Common myeloid progenitor, CD34-positive (primary cell): ENCODE results near the gene PLPP1.

Experiments used
- CTCF ChIA-PET: fragments of 350-600 bp; sonication (Branson Sonifier 250); formaldehyde crosslinking; loops from one replicate; lab custom pipeline; 2021; ENCODE audit warnings: antibody characterized with exemption; lab: Charles Lee
- POLR2A ChIA-PET: fragments of 350-600 bp; sonication (Branson Sonifier 250); formaldehyde crosslinking; loops from one replicate; lab custom pipeline; 2021; ENCODE audit warnings: antibody characterized with exemption; lab: Charles Lee
- DNase-seq, 3 donors: peaks; one replicate each; pipeline versions ENCODE4 v3.0.0 to v3.0.0-alpha.2; 2013
- H3K27ac ChIP-seq, 2 experiments: 1 replicate in 1 of 2; 2 replicates in 1 of 2; pipeline ENCODE4 v1.7.0; 2013; ENCODE audit warnings: inconsistent platforms in 2 of 2, low read length in 2 of 2, mild to moderate bottlenecking in 2 of 2, low read depth in 1 of 2, moderate library complexity in 1 of 2; ENCODE audit not compliant: severe bottlenecking in 2 of 2, insufficient read depth in 1 of 2, poor library complexity in 1 of 2
- H3K27me3 ChIP-seq, 5 experiments: replicated peaks in 2 of 5; 1 replicate in 3 of 5; 2 replicates in 2 of 5; pipeline versions ENCODE4 v1.6.1 to v1.7.0; 2013; ENCODE audit warnings: low read length in 4 of 5, mild to moderate bottlenecking in 2 of 5, moderate library complexity in 2 of 5, inconsistent platforms in 1 of 5; ENCODE audit not compliant: insufficient read depth in 5 of 5, control insufficient read depth in 4 of 5
- H3K36me3 ChIP-seq, 4 experiments: 1 replicate in 2 of 4; 2 replicates in 2 of 4; pipeline versions ENCODE4 v1.6.1 to v1.7.0; 2013; ENCODE audit warnings: low read length in 3 of 4, control low read depth in 1 of 4, mild to moderate bottlenecking in 1 of 4; ENCODE audit not compliant: control insufficient read depth in 4 of 4, insufficient read depth in 4 of 4
- H3K4me1 ChIP-seq, 4 experiments: 1 replicate in 3 of 4; 2 replicates in 1 of 4; pipeline versions ENCODE4 v1.6.1 to v1.7.1; 2013; ENCODE audit warnings: low read length in 3 of 4, mild to moderate bottlenecking in 3 of 4, control low read depth in 1 of 4, inconsistent platforms in 1 of 4, moderate library complexity in 1 of 4; ENCODE audit not compliant: control insufficient read depth in 4 of 4, insufficient read depth in 4 of 4; ENCODE audit errors: control extremely low read depth in 1 of 4
- H3K4me3 ChIP-seq, 7 experiments: 1 replicate in 4 of 7; 2 replicates in 3 of 7; pipeline versions ENCODE4 v1.5.1 to v1.7.0; 2013; ENCODE audit warnings: mild to moderate bottlenecking in 7 of 7, low read length in 6 of 7, moderate library complexity in 6 of 7, inconsistent platforms in 2 of 7, low read depth in 2 of 7, control low read depth in 1 of 7; ENCODE audit not compliant: insufficient read depth in 4 of 7, control insufficient read depth in 1 of 7; ENCODE audit errors: extremely low read depth in 1 of 7
- H3K9me3 ChIP-seq, 5 experiments: 1 replicate in 4 of 5; 2 replicates in 1 of 5; pipeline versions ENCODE4 v1.6.1 to v1.7.1; 2013; ENCODE audit warnings: low read length in 4 of 5, mild to moderate bottlenecking in 2 of 5, inconsistent platforms in 1 of 5, low read depth in 1 of 5, moderate library complexity in 1 of 5; ENCODE audit not compliant: control insufficient read depth in 4 of 5, insufficient read depth in 2 of 5; ENCODE audit errors: control extremely low read depth in 1 of 5
- WGBS: methylation state at CpG from one replicate; pipeline ENCODE4 v1.1.5; 2013; ENCODE audit not compliant: insufficient coverage; 5-methylcytosine and 5-hydroxymethylcytosine counted together

The PLPP1 gene

DNA sequence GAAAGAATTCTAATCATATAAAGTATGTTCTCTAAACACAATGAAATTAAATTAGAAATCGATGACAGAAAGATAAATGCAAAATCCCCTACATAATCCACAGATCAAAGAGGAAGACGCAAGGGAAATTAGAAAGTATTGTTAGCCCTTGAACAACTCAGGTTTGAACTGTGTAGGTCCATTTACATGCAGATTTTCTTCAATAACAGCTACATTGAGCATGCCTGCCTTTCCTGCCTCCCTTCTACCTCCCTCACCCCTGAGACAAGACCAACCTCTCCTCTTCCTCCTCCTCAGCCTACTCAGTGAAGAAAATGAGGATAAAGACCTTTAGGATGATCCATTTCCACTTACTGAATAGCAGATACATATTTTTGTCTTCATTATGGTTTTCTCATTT, 75.2 kb downstream of the PLPP1 start:
- DNase-seq, result no peak
- no peak overlapping the region for H3K27ac ChIP-seq
- WGBS, result 100% methylated on average over 1 of the region's 2 CpGs
- no peaks in the 10 kb centered on the region for H3K36me3 ChIP-seq
- no peaks in the 10 kb centered on the region for H3K4me1 ChIP-seq
- no peaks in the 10 kb centered on the region for H3K27me3 ChIP-seq
- H3K4me3 ChIP-seq, result no peak overlapping the region
- ChIA-PET CTCF (no interaction called here), POLR2A (no interaction called here)
- no peaks in the 10 kb centered on the region for H3K9me3 ChIP-seq

DNA sequence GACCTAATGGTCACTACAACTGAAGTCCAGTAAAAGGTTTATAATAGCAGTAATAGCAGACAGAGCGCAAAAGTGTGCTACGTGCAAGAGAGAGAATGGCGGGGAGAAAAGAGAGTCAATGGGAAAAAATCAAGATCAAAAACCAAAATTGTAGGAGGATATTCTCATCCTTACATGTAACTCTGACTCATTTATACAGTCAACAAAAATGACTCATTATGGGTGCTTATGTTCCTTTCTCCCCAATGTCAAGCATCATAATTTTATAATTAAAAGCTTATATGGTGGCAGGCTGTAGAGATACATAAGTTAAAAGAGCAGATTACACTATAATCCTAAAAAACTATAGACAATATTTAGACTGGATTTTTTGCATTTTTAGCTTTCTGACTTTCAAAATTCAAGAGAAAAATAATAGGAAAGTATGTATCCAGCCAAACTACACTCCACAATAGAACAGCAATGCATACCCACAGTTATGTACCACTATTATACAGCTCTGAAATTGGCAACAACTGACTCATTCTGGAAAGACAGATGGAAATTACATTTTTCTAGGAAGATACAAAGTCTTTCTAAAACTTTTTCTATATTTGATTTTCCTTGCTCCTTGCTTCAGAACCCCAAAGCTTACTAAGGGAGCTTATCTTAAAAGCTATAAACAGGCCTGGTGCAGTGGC, 78.4 kb downstream of the PLPP1 start:
- ChIA-PET CTCF (interaction anchor here (0.9 kb wide), 1 partner anchor 190 kb away, joined by 3 read pairs; no protein-coding TSS in a partner anchor), POLR2A (no interaction called here)
- Histone ChIP-seq H3K27ac (no peak overlapping the region), H3K27me3 (no peaks in the 10 kb centered on the region), H3K36me3 (no peaks in the 10 kb centered on the region), H3K4me3 (no peak overlapping the region), H3K4me1 (no peaks in the 10 kb centered on the region), H3K9me3 (no peaks in the 10 kb centered on the region)
- DNase-seq, result no peak
- 88% methylated on average over 3 of the region's 3 CpGs for WGBS

DNA sequence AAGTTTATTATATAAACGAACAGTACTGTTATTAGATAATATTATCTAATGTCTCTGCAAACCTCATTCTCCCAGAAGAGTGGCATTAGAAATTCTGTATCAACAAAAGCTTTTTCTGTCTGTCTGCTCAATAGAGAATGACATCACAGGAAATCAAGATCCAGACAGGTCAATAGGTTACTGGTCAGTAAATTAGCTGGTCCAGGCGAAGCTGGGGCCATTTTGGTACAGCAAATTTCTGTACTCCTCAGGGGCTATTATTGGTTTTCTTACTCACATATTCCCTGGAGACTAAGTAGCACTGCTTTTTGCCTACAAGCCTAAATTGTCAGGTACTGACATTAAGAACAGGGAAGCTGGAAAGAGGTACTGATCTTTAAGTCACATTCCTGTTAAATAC, 80.5 kb downstream of the PLPP1 start:
- CTCF ChIA-PET, result no interaction called here
- H3K4me3 ChIP-seq, result no peak overlapping the region

DNA sequence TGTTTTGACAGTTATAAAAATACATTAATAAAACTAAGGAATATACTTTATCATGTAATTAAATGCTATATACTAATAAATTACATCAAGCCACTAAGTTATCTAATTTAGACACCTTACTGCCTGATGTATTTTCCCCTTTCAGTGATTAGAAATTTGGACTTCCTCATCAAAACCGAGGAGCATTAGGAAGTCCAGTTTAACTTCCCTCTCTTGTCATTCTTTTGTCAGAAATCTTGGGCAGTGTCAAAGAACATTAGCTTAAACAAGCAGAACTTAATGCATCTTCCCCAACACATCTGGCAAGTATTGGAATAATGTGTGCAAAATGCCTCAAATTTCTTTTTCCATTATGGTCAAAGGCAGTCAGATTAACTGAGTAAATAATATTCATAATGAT, 81.6 kb downstream of the PLPP1 start:
- no peaks in the 10 kb centered on the region for H3K27me3 ChIP-seq
- 17% methylated on average over 1 of the region's 1 CpG for WGBS
- ChIA-PET CTCF (no interaction called here), POLR2A (no interaction called here)
- DNase-seq, result no peak
- no peaks in the 10 kb centered on the region for H3K36me3 ChIP-seq
- no peaks in the 10 kb centered on the region for H3K9me3 ChIP-seq
- H3K4me1 ChIP-seq, result no peaks in the 10 kb centered on the region
- no peak overlapping the region for H3K4me3 ChIP-seq
- no peak overlapping the region for H3K27ac ChIP-seq

More for the DNA sequence above, 80.5 kb downstream of the PLPP1 start:
- Histone ChIP-seq H3K27me3 (no peaks in the 10 kb centered on the region), H3K9me3 (no peaks in the 10 kb centered on the region), H3K36me3 (no peaks in the 10 kb centered on the region), H3K4me1 (no peaks in the 10 kb centered on the region), H3K27ac (no peak overlapping the region)
- no peak for DNase-seq
- POLR2A ChIA-PET, result no interaction called here
- 100% methylated on average over 1 of the region's 2 CpGs for WGBS

DNA sequence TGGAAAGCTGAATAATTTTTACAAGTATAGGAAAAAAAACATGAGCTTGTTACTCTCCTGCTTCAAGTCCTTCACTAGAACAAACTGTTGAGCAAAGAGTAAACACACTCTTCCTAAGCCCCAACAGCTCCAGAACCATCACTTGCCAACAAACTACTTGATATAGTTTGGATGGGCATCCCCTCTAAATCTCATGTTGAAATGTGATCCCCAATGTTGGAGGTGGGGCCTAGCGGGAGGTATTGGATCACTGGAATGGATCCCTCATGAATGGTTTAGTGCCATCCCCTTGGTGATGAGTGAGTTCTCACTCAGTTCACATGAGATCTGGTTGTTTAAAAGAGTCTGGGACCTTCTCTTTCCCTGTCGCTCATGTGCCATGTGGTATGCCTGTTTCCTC, 82.8 kb downstream of the PLPP1 start:
- CTCF ChIA-PET, result no interaction called here

DNA sequence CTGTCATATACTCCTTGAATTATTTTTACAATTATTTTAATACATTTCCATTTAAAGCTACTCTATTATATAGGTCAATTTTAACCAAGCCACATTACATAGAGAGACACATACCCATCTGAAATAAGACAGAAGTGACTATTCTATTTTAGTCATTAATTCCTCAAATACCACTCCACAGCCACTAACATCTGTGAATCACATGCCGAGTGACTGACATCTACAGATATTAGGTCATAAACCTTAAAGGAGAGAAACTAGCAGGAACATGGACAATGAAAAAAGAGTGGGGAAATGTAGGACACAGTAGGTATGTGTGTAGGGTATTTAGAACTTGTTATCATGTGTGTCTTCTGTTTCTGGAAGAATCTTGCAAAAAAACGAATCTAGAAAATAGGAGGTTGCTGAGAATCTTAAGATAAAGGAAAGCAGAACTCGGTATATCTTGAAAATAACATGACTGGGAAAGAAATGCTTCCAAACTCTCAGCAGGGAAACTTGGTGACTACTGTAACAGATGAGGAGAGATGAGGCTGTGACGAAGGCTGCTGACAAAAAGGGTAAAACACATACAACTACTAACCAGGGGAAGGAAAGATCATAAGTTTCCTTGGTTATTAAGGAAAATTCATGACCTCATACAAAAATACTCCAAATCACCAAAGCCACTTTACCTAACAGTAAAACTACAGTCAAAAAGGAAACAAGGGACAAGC, 84.6 kb downstream of the PLPP1 start:
- Histone ChIP-seq H3K4me3 (no peak overlapping the region), H3K4me1 (no peaks in the 10 kb centered on the region), H3K27me3 (no peaks in the 10 kb centered on the region), H3K9me3 (no peaks in the 10 kb centered on the region), H3K36me3 (no peaks in the 10 kb centered on the region), H3K27ac (no peak overlapping the region)
- ChIA-PET POLR2A (no interaction called here), CTCF (no interaction called here)
- WGBS, result 86% methylated on average over 2 of the region's 4 CpGs
- DNase-seq, result no peak

More for the DNA sequence above, 82.8 kb downstream of the PLPP1 start:
- no peaks in the 10 kb centered on the region for H3K27me3 ChIP-seq
- no peak overlapping the region for H3K27ac ChIP-seq
- POLR2A ChIA-PET, result no interaction called here
- 88% methylated on average over 1 of the region's 2 CpGs for WGBS
- no peaks in the 10 kb centered on the region for H3K36me3 ChIP-seq
- no peak for DNase-seq
- no peak overlapping the region for H3K4me3 ChIP-seq
- no peaks in the 10 kb centered on the region for H3K4me1 ChIP-seq
- no peaks in the 10 kb centered on the region for H3K9me3 ChIP-seq

DNA sequence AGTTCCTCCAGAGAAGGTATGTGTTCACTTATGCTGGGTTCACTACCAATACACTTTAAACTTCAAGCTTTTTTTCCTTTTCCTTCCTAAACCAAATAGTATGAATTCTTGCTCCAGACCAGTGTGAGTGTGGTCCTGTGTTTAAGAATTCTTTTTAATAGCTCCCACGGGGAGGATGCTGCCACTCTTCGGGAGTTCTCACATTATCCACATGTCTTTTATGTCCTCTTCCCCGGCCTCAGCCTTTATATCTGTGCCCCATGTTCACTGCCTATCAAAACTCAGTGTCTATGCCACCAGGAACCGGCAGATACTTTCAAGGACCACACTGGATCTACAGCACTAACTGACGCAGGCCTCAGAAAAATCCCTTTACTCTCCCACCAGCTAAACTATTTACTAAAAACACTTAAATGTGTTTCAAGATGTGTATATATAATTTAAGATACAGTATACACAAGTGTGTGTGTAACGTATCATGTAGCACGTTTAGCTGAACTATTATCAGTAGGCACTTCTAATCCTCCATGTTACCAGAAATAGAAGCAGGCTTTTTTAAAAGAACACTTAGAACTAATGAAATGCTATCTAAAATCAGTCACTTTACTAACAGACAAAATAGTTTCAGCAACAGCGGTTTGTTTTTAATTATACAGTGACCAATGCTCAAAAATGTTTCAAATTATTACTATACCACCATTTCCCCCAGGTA, 88.0 kb downstream of the PLPP1 start:
- no peaks in the 10 kb centered on the region for H3K36me3 ChIP-seq
- CTCF ChIA-PET, result interaction anchor here (1.4 kb wide), 1 partner anchor 47 kb away, joined by 3 read pairs; no protein-coding TSS in a partner anchor
- H3K4me1 ChIP-seq, result no peaks in the 10 kb centered on the region
- WGBS, result 88% methylated on average over 5 of the region's 8 CpGs
- no peaks in the 10 kb centered on the region for H3K9me3 ChIP-seq
- H3K27ac ChIP-seq, result no peak overlapping the region
- POLR2A ChIA-PET, result no interaction called here
- DNase-seq, result no peak
- H3K4me3 ChIP-seq, result no peak overlapping the region
- H3K27me3 ChIP-seq, result no peaks in the 10 kb centered on the region
